ENCODE data around the gene RIIAD1.
A peak's percentile ranks its signal among the peaks of the same experiment; 100 is the strongest.

The RIIAD1 gene

GRCh38 chr1:151715726-151716404 lies 5.5 kb upstream of the RIIAD1 start:
- TF ChIP-seq CTCF (IDR thresholded peaks at IDR 0.05; ENCODE audit: insufficient read depth, missing control alignments), result peak; percentile 52

GRCh38 chr1:151716405-151716762 lies 4.9 kb upstream of the RIIAD1 start:
- no peak for TF ChIP-seq CTCF (IDR thresholded peaks at IDR 0.05; ENCODE audit: insufficient read depth, missing control alignments)
- no peak for DNase-seq (ENCODE audit: insufficient read length, low spot score)
- no peak for FAIRE-seq

More at GRCh38 chr1:151715726-151716404, 5.5 kb upstream of the RIIAD1 start:
- FAIRE-seq, result no peak
- DNase-seq (ENCODE audit: insufficient read length, low spot score), result peak; percentile 65

GRCh38 chr1:151716771-151717631 lies 4.3 kb upstream of the RIIAD1 start, which contains the start of gene CELF3:
CELF3 (minus strand) TSS chr1:151716803; CDS start chr1:151716020, 783 bp downstream.
- FAIRE-seq, result peak; percentile 86
- no peak for TF ChIP-seq CTCF (IDR thresholded peaks at IDR 0.05; ENCODE audit: insufficient read depth, missing control alignments)
- peak; percentile 99 for DNase-seq (ENCODE audit: insufficient read length, low spot score)

GRCh38 chr1:151718011-151718431 lies 3.3 kb upstream of the RIIAD1 start:
- DNase-seq (ENCODE audit: insufficient read length, low spot score), result no peak
- TF ChIP-seq CTCF (IDR thresholded peaks at IDR 0.05; ENCODE audit: insufficient read depth, missing control alignments), result no peak
- FAIRE-seq, result no peak

- FAIRE-seq (peak; percentile 80), DNase-seq (ENCODE audit: insufficient read length, low spot score) (no peak)
- no peak for TF ChIP-seq CTCF (IDR thresholded peaks at IDR 0.05; ENCODE audit: insufficient read depth, missing control alignments)
These were observed 2.7 kb upstream of the RIIAD1 start for GRCh38 chr1:151718666-151719065.

- peak; percentile 86 for FAIRE-seq
- DNase-seq (ENCODE audit: insufficient read length, low spot score), result no peak
- no peak for TF ChIP-seq CTCF (IDR thresholded peaks at IDR 0.05; ENCODE audit: insufficient read depth, missing control alignments)
These were observed 1.2 kb upstream of the RIIAD1 start for GRCh38 chr1:151720125-151720524.
